WI38 (cell line): ENCODE data around the gene L2HGDH.

ENCODE experiments used
- H3K4me3 ChIP-seq: 2 replicates; pipeline ENCODE4 v1.5.1; 2011; ENCODE audit warnings: low read depth, mild to moderate bottlenecking, control low read depth, low read length
- TF ChIP-seq, protein P1 (sequence below): IDR thresholded peaks from 2 replicates; pipeline ENCODE4 v1.5.1; 2012; ENCODE audit warnings: low read depth, mild to moderate bottlenecking, control low read depth, low read length

L2HGDH gene

DNA sequence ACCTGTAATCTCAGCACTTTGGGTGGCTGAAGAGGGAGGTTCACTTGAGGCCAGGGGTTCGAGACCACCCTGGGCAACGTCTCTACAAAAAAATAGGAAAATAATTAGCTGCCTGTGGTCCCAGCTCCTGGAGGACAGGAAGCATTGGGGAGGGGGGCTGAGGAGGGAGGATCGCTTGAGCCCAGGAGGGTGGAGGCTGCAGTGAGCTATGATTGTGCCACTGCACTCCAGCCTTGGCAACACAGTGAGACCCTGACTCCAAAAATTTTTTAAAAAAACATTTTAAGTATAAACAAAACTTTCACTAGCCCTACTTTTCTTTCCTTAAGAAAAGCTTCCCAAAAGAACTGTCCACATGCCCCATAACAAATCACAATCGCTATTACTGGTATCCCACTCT, 1.6 kb downstream of the L2HGDH start:
- H3K4me3 ChIP-seq = no peak overlapping the region
- TF ChIP-seq, protein P1, sequence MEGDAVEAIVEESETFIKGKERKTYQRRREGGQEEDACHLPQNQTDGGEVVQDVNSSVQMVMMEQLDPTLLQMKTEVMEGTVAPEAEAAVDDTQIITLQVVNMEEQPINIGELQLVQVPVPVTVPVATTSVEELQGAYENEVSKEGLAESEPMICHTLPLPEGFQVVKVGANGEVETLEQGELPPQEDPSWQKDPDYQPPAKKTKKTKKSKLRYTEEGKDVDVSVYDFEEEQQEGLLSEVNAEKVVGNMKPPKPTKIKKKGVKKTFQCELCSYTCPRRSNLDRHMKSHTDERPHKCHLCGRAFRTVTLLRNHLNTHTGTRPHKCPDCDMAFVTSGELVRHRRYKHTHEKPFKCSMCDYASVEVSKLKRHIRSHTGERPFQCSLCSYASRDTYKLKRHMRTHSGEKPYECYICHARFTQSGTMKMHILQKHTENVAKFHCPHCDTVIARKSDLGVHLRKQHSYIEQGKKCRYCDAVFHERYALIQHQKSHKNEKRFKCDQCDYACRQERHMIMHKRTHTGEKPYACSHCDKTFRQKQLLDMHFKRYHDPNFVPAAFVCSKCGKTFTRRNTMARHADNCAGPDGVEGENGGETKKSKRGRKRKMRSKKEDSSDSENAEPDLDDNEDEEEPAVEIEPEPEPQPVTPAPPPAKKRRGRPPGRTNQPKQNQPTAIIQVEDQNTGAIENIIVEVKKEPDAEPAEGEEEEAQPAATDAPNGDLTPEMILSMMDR = no peak

DNA sequence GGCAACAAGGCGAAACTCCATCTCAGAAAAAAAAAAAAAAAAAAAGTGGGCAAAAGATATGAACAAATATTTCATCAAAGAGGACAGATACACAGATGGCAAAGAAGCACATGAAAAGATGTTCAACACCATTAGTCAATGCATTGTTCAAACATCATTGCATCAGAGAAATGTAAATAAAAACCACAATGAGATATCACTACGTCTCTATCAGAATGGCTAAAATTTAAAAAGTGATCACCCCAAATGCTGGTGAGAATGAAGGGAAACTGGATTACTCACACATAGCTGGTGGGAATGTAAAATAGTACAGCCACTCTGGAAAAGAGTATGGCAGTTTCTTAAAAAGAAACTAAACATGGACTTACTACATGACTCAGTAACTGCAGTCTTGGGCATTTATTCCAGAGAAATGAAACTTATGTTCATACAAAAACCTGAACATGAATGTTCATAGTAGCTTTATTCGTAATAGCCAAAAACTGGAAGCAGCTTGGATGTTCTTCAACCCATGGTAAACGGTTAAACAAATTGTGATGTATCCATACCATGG, 3.6 kb downstream of the L2HGDH start:
- TF ChIP-seq, protein P1 = no peak
- H3K4me3 ChIP-seq = no peak overlapping the region

DNA sequence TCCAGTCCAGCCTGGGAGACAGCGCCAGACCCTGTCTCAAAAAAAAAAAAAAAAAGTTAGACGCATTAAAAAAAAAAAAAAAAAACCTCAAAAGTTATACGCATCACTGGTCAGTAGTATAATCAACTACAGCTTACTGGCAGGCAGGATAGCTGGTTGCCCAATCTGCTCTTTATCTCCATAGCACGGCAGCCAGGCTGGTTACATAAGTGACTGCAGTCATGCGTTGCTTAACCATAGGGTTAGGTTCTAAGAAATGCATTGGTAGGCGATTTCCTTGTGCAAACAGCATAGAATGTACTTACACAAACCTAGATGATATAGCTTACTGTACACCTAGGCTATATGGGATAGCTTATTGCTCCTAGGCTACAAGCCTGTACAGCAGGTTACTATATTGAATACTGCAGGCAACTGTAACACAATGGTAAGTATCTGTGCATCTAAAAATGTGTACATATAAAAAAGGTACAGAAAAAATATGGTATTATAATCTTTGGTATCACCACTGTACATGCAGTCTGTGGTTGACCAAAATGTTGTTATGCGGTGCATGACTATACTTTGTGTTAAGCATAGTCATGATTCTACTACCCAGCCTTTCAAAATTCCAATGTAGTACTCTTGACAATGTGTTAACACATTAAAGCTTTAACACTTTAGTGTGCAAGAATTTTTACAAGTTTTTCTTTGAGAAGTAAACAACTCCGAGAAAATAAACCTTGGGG, 8.1 kb downstream of the L2HGDH start:
- no peak overlapping the region for H3K4me3 ChIP-seq
- TF ChIP-seq, protein P1 = no peak

DNA sequence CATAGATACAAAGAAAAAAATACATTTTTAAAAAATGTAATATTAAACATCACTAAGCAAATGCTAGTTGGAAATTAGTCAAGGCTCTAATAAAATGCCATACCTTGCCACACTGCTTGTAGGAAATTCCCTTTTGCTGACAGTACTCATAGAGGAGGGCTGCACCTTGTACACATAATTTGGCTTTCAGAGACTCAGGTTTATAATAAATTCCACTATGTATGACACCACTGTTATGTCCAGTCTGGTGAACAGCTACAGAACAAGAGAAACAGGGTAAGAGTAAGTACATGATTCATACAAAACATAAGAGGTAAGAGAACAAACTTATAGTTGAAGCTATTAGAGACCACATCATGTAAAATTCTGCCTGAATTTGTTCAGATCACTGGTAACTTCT, 10.1 kb downstream of the L2HGDH start:
- TF ChIP-seq, protein P1 = no peak
- H3K4me3 ChIP-seq = no peak overlapping the region

DNA sequence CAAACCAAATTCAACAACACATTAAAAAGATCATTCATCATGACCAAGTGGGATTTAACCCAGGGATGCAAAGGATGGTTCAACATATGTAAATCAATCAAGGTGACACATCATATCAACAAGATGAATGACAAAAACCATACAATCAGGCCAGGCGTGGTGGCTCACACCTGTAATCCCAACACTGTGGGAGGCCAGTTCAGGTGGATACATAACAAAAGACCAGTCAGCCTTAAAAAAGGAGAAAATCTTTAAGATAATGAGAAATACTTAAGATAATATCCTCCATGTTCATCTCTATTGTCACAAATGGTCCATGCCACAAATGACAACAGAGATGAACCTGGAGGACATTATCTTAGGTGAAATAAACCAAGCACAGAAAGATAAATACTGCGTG, 12.4 kb downstream of the L2HGDH start:
- H3K4me3 ChIP-seq = no peak overlapping the region
- TF ChIP-seq, protein P1 = no peak

DNA sequence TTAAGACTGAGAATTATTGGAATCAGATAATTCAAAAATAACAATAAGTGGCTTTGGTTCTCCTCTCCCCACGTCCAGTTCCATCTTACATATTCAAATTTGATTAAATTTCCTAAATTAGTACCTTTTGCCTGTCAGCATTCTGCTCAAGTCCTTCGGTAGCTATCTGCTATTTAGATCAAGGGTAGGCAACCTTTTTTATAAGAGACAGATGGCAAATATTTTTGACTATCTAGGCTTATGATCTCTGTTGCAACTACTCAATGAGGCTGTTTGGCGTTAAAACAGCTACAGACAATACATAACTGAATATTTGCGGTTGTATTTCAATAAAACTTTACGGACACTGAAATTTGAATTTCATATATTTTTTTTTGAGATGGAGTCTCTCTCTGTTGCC, 21.7 kb downstream of the L2HGDH start:
- TF ChIP-seq, protein P1 = no peak
- no peak overlapping the region for H3K4me3 ChIP-seq

DNA sequence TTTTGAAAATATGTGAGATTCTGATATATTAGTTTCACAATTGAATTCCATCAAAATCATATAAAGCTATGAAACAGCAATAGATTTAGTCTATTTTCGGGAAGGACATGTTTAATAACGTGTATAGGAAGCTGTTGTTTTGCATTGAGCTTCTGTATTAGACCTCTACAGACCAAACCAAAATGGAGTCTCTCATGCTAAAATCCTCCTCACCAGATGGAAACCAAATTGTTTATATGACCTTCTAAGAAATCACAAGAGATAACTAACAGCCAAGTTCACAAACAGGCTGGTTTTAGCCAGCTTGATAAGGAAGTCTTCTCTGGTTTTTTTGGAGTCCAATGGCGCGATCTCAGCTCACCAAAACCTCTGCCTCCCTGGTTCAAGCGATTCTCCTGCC, 23.9 kb downstream of the L2HGDH start:
- no peak overlapping the region for H3K4me3 ChIP-seq
- TF ChIP-seq, protein P1 = no peak
